Hepatocyte (in vitro differentiated cells): Measurements from ENCODE around the gene SGCD. TPM values are rescaled to one million over a fixed set of nuclear protein-coding genes. Genes with fewer than 3 reads are reported as not detected.

Source experiments
- DNase-seq: peaks from one replicate; pipeline ENCODE4 v3.0.0-alpha.2; 2016; ENCODE audit warnings: low spot score
- H2AFZ ChIP-seq: fragments of 200-600 bp; sonication (generic); 2 replicates; pipeline ENCODE4 v1.6.0; 2016; ENCODE audit warnings: antibody characterized with exemption, mild to moderate bottlenecking
- H3K27ac ChIP-seq: fragments of 200-600 bp; sonication (generic); 2 replicates; pipeline ENCODE4 v1.5.1; 2016; ENCODE audit warnings: mild to moderate bottlenecking
- H3K27me3 ChIP-seq: fragments of 200-600 bp; sonication (generic); 2 replicates; pipeline ENCODE4 v1.6.1; 2016
- H3K36me3 ChIP-seq: fragments of 200-600 bp; sonication (generic); replicated peaks from 2 replicates; pipeline ENCODE4 v1.5.1; 2016; ENCODE audit warnings: low read depth; ENCODE audit not compliant: insufficient read depth
- H3K4me1 ChIP-seq: fragments of 200-600 bp; sonication (generic); 2 replicates; pipeline ENCODE4 v1.5.1; 2016; ENCODE audit warnings: mild to moderate bottlenecking, moderate library complexity; ENCODE audit not compliant: insufficient read depth
- H3K4me2 ChIP-seq: fragments of 200-600 bp; sonication (generic); 2 replicates; pipeline ENCODE4 v1.6.0; 2016
- H3K4me3 ChIP-seq: fragments of 200-600 bp; sonication (generic); 2 replicates; pipeline ENCODE4 v1.5.1; 2016; ENCODE audit warnings: mild to moderate bottlenecking
- H3K79me2 ChIP-seq: fragments of 200-600 bp; sonication (generic); 2 replicates; pipeline ENCODE4 v1.6.0; 2017; ENCODE audit warnings: mild to moderate bottlenecking
- H3K9me2 ChIP-seq: fragments of 200-600 bp; sonication (generic); replicated peaks from 2 replicates; pipeline ENCODE4 v1.6.0; 2017; ENCODE audit warnings: mild to moderate bottlenecking; ENCODE audit not compliant: insufficient read depth
- H3K9me3 ChIP-seq: fragments of 200-600 bp; sonication (generic); 2 replicates; pipeline ENCODE4 v1.5.1; 2016; ENCODE audit warnings: low read depth, mild to moderate bottlenecking
- H4K20me1 ChIP-seq: fragments of 200-600 bp; sonication (generic); 2 replicates; pipeline ENCODE4 v1.6.0; 2016; ENCODE audit warnings: mild to moderate bottlenecking; ENCODE audit not compliant: insufficient read depth, poor library complexity, severe bottlenecking
- EZH2 ChIP-seq: fragments of 200-600 bp; sonication (generic); IDR thresholded peaks from 2 replicates; pipeline ENCODE4 v1.6.1; 2016; ENCODE audit warnings: antibody characterized with exemption, mild to moderate bottlenecking, borderline replicate concordance
- EZH2phosphoT487 ChIP-seq: fragments of 200-600 bp; sonication (generic); IDR thresholded peaks from one replicate; pipeline ENCODE4 v1.6.1; 2018; ENCODE audit warnings: antibody characterized with exemption, mild to moderate bottlenecking, low read depth, moderate library complexity; ENCODE audit not compliant: unreplicated experiment, severe bottlenecking
- WGBS: methylation state at CpG from one replicate; pipeline ENCODE4 v1.1.6; 2016; ENCODE audit warnings: low lambda C conversion rate; ENCODE audit errors: missing lambda C conversion rate; 5-methylcytosine and 5-hydroxymethylcytosine counted together
- polyA plus RNA-seq: library from polyadenylated mRNA; unstranded; fragments of >200 nt; fragmentation: Nextera tagmentation; extraction: Ambion mirVana; gene quantifications from 2 replicates; pipeline ENCODE4 v1.2.1, GENCODE V29; 2016
- total RNA-seq: library from RNA; depleted of rRNA; stranded (reverse); fragments of >200 nt; gene quantifications from 2 replicates; pipeline ENCODE4 v1.2.3, GENCODE V29; 2014
- TF ChIP-seq, protein P1 (sequence below): fragments of 200-600 bp; sonication (generic); IDR thresholded peaks from 2 replicates; pipeline ENCODE4 v1.5.1; 2016; ENCODE audit warnings: antibody characterized with exemption, mild to moderate bottlenecking; ENCODE audit not compliant: poor library complexity

Gene SGCD
- total and polyA plus RNA-seq, 2 experiments from 2014 or later, result 3.8 to 8.8 TPM

- no peaks in the 10 kb centered on the region for H3K4me1 ChIP-seq
- H3K27me3 ChIP-seq, result no peaks in the 10 kb centered on the region
- H3K9me3 ChIP-seq, result no peaks in the 10 kb centered on the region
- H3K36me3 ChIP-seq, result no peaks in the 10 kb centered on the region
- H2AFZ ChIP-seq, result no peak overlapping the region
- no peaks in the 10 kb centered on the region for H3K9me2 ChIP-seq
- 76% methylated on average over 1 of the region's 1 CpG for WGBS
- DNase-seq, result no peak
- TF ChIP-seq, protein P1, sequence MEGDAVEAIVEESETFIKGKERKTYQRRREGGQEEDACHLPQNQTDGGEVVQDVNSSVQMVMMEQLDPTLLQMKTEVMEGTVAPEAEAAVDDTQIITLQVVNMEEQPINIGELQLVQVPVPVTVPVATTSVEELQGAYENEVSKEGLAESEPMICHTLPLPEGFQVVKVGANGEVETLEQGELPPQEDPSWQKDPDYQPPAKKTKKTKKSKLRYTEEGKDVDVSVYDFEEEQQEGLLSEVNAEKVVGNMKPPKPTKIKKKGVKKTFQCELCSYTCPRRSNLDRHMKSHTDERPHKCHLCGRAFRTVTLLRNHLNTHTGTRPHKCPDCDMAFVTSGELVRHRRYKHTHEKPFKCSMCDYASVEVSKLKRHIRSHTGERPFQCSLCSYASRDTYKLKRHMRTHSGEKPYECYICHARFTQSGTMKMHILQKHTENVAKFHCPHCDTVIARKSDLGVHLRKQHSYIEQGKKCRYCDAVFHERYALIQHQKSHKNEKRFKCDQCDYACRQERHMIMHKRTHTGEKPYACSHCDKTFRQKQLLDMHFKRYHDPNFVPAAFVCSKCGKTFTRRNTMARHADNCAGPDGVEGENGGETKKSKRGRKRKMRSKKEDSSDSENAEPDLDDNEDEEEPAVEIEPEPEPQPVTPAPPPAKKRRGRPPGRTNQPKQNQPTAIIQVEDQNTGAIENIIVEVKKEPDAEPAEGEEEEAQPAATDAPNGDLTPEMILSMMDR, result no peak
- TF ChIP-seq EZH2phosphoT487, result no peak
- no peak for TF ChIP-seq EZH2
- no peaks in the 10 kb centered on the region for H3K79me2 ChIP-seq
- no peak overlapping the region for H3K4me3 ChIP-seq
- no peak overlapping the region for H3K4me2 ChIP-seq
- no peak overlapping the region for H3K27ac ChIP-seq
- no peaks in the 10 kb centered on the region for H4K20me1 ChIP-seq
Observed at GRCh38 chr5:156798201-156798600, 471.2 kb downstream of the SGCD start.

GRCh38 chr5:156799171-156799570, 472.2 kb downstream of the SGCD start:
- H3K27ac ChIP-seq, result peak overlapping the region; percentile 15
- H3K4me1 ChIP-seq, result no peaks in the 10 kb centered on the region
- no peaks in the 10 kb centered on the region for H3K9me3 ChIP-seq
- TF ChIP-seq EZH2phosphoT487 (no peak), EZH2 (no peak)
- TF ChIP-seq, protein P1, result no peak
- H3K27me3 ChIP-seq, result no peaks in the 10 kb centered on the region
- H3K79me2 ChIP-seq, result no peaks in the 10 kb centered on the region
- no peaks in the 10 kb centered on the region for H3K36me3 ChIP-seq
- no peaks in the 10 kb centered on the region for H3K9me2 ChIP-seq
- H3K4me2 ChIP-seq, result peak overlapping the region; percentile 57
- no peaks in the 10 kb centered on the region for H4K20me1 ChIP-seq
- H2AFZ ChIP-seq, result no peak overlapping the region
- no peak overlapping the region for H3K4me3 ChIP-seq
- DNase-seq, result peak; percentile 11
- 52% methylated on average over 1 of the region's 1 CpG for WGBS

GRCh38 chr5:156800929-156801328, 474.0 kb downstream of the SGCD start:
- Histone ChIP-seq H3K36me3 (no peaks in the 10 kb centered on the region), H3K4me2 (no peak overlapping the region), H3K9me3 (no peaks in the 10 kb centered on the region), H3K4me1 (no peaks in the 10 kb centered on the region), H3K27me3 (no peaks in the 10 kb centered on the region), H3K27ac (no peak overlapping the region), H4K20me1 (no peaks in the 10 kb centered on the region), H3K9me2 (no peaks in the 10 kb centered on the region), H3K79me2 (no peaks in the 10 kb centered on the region), H3K4me3 (no peak overlapping the region), H2AFZ (no peak overlapping the region)
- 41% methylated on average over 3 of the region's 3 CpGs for WGBS
- no peak for DNase-seq
- TF ChIP-seq EZH2phosphoT487, result no peak

GRCh38 chr5:156802501-156802900, 475.5 kb downstream of the SGCD start:
- H3K79me2 ChIP-seq, result no peaks in the 10 kb centered on the region
- no peaks in the 10 kb centered on the region for H3K27me3 ChIP-seq
- H3K4me3 ChIP-seq, result no peak overlapping the region
- H3K9me2 ChIP-seq, result no peaks in the 10 kb centered on the region
- TF ChIP-seq, protein P1, result no peak
- TF ChIP-seq EZH2phosphoT487 (no peak), EZH2 (no peak)
- H3K4me1 ChIP-seq, result no peaks in the 10 kb centered on the region
- no peaks in the 10 kb centered on the region for H3K36me3 ChIP-seq
- no peaks in the 10 kb centered on the region for H3K9me3 ChIP-seq
- no peak overlapping the region for H3K4me2 ChIP-seq
- no peak for DNase-seq
- H4K20me1 ChIP-seq, result no peaks in the 10 kb centered on the region
- 56% methylated on average over 5 of the region's 5 CpGs for WGBS
- H3K27ac ChIP-seq, result no peak overlapping the region
- no peak overlapping the region for H2AFZ ChIP-seq
